Heart left ventricle (tissue), 16 donors: ENCODE data around the gene CD160. TPM values are rescaled to one million over a fixed set of nuclear protein-coding genes. Genes with fewer than 3 reads are reported as not detected.
"Not testable (repeated sequence)": the region's sequence is repeated elsewhere in the genome, so short reads cannot be mapped to it uniquely, and the experiment has no call there.

Experiments used
- ATAC-seq, 4 donors: fragments of 200-7000 bp; cut with Tn5 transposase; one replicate each; pipeline ENCODE4 v1.9.1; 2020 to 2022; ENCODE audit warnings: moderate library complexity in 4 of 4, mild to moderate bottlenecking in 3 of 4, moderate number of reproducible peaks in 1 of 4
- DNase-seq, 5 donors: peaks; one replicate each; pipeline ENCODE4 v3.0.0-alpha.2; 2020
- H3K27ac ChIP-seq, 12 donors: fragments of 200-600 bp; sonication (generic) in 4 of 12; one replicate each; pipeline versions ENCODE4 v1.5.0 to v1.8.0; 2016 to 2022; ENCODE audit warnings: mild to moderate bottlenecking in 2 of 12
- H3K27me3 ChIP-seq, 9 donors: fragments of 200-600 bp; sonication (generic) in 2 of 9; one replicate each; pipeline versions ENCODE4 v1.5.1 to v1.8.0; 2016 to 2022; ENCODE audit warnings: mild to moderate bottlenecking in 3 of 9
- H3K36me3 ChIP-seq, 9 donors: fragments of 200-600 bp; sonication (generic) in 2 of 9; one replicate each; pipeline versions ENCODE4 v1.5.0 to v1.8.0; 2018 to 2022; ENCODE audit warnings: mild to moderate bottlenecking in 2 of 9
- H3K4me1 ChIP-seq, 12 donors: fragments of 200-600 bp; sonication (generic) in 4 of 12; one replicate each; pipeline versions ENCODE4 v1.5.0 to v1.8.0; 2016 to 2022; ENCODE audit warnings: mild to moderate bottlenecking in 3 of 12
- H3K4me3 ChIP-seq, 12 donors: fragments of 200-600 bp; sonication (generic) in 4 of 12; one replicate each; pipeline versions ENCODE4 v1.5.0 to v1.8.0; 2017 to 2022; ENCODE audit warnings: mild to moderate bottlenecking in 9 of 12, moderate library complexity in 4 of 12
- H3K9me3 ChIP-seq, 12 donors: fragments of 200-600 bp; sonication (generic) in 4 of 12; one replicate each; pipeline versions ENCODE4 v1.5.0 to v1.8.0; 2016 to 2022; ENCODE audit warnings: mild to moderate bottlenecking in 1 of 12
- POLR2A ChIP-seq, 2 donors: fragments of 450-650 bp; IDR thresholded peaks; one replicate each; pipeline ENCODE4 v1.6.1; 2017; ENCODE audit warnings: antibody characterized with exemption in 2 of 2, mild to moderate bottlenecking in 2 of 2, moderate library complexity in 2 of 2
- WGBS, 4 donors: extraction: QIAGEN DNeasy Blood & Tissue Kit in 2 of 4; methylation state at CpG; one replicate each; pipeline versions ENCODE4 v1.1.5 to v1.1.7; 2013 to 2018; 5-methylcytosine and 5-hydroxymethylcytosine counted together
- intact Hi-C, 10 donors: fragments of 100-400 bp; cut with DNase I; formaldehyde crosslinking; loops; one replicate each; pipeline versions ENCODE4 v1.11.1 to v1.14.2; 2022
- polyA plus RNA-seq, 2 donors: library from polyadenylated mRNA; stranded (reverse); fragments of 200-250 nt; gene quantifications; one replicate each; pipeline ENCODE4 v1.2.3, GENCODE V29; 2013
- total RNA-seq, 9 donors: library from RNA; depleted of rRNA in 2 of 9; stranded (reverse); fragments of >200 nt in 2 of 9; fragmentation: NEBNext Ultra II Directional in 3 of 9; extraction: Animal tissue kit (Norgen Biotek cat#: 25700) in 3 of 9; gene quantifications; one replicate each; pipeline versions ENCODE4 v1.1.0 to v1.2.4, GENCODE V29; 2016 to 2023
- TF ChIP-seq, protein P1 (sequence below), 12 donors: fragments of 200-600 bp; sonication (generic) in 4 of 12; IDR thresholded peaks; one replicate each; pipeline versions ENCODE4 v1.5.0 to v1.8.0; 2018 to 2022; ENCODE audit warnings: antibody characterized with exemption in 12 of 12, mild to moderate bottlenecking in 5 of 12
- donor health status: ischemic (EF 13 %, LVEDD 7.1; RV severe dilation, severe dysfunction).
- donor health status: healthy with polysubstance abuse.
- donor health status: DM: no; HTN: yes; CAD: no.
- donor health status: DM: no; HTN: no; CAD: no.
- donor health status: ischemic (EF 25% LVEDD 6.9; RV normal size, moderate dysfunction).
- donor health status: ischemic (EF 25% LVEDD 5.7; RV mildly dilated, moderate dysfunction).
- donor health status: healthy.
- donor health status: DM: yes; HTN: yes; CAD: no.
- donor health status: ischemic (EF 35%, LVEDD 5.7; RV mildly dilated, moderate dysfunction).
- donor health status: nonischemic (EF 11% LVEDD 7.7; RV severe dilation, severe dysfunction).
- donor health status: DM: yes; HTN: yes; CAD: no.
- donor health status: PGD.
- donor health status: ischemic (EF 29% LVEDD 5.4; RV normal size, mild dysfunction).
- donor health status: nonischemic (EF 23%, LVEDD 6.1; RV moderate dilation, normal function).

The CD160 gene
- total and polyA plus RNA-seq, 11 donors, result 0.64 to 0.79 TPM; not detected in 9

DNA sequence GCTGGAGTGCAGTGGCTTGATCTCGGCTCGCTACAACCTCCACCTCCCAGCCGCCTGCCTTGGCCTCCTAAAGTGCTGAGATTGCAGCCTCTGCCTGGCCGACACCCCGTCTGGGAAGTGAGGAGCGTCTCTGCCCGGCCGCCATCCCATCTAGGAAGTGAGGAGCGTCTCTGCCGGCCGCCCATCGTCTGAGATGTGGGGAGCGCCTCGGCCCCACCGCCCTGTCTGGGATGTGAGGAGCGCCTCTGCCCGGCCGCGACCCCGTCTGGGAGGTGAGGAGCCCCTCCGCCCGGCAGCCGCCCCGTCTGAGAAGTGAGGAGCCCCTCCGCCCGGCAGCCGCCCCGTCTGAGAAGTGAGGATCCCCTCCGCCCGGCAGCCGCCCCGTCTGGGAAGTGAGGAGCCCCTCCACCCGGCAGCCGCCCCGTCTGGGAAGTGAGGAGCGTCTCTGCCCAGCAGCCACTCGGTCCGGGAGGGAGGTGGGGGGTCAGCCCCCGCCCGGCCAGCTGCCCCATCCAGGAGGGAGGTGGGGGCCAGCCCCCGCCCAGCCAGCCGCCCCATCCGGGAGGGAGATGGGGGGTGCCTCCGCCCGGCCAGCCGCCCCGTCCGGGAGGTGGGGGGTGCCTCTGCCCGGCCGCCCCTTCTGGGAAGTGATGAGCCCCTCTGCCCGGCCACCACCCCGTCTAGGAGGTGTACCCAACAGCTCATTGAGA, 45.1 kb downstream of the CD160 start:
- H3K27ac ChIP-seq, intact Hi-C loops, H3K4me3 ChIP-seq, DNase-seq, H3K27me3 ChIP-seq, H3K9me3 ChIP-seq, ATAC-seq: not testable (repeated sequence)
- Histone ChIP-seq H3K36me3 (peaks cover 0 to 58% (median 26%) of the 10 kb centered on the region in 9 donors), H3K4me1 (peaks cover 0 to 15% (median 7%) of the 10 kb centered on the region in 12 donors)
- WGBS, 4 donors, result 93 to 97% (median 96%) methylated on average over 39 to 52 of the region's 52 CpGs

DNA sequence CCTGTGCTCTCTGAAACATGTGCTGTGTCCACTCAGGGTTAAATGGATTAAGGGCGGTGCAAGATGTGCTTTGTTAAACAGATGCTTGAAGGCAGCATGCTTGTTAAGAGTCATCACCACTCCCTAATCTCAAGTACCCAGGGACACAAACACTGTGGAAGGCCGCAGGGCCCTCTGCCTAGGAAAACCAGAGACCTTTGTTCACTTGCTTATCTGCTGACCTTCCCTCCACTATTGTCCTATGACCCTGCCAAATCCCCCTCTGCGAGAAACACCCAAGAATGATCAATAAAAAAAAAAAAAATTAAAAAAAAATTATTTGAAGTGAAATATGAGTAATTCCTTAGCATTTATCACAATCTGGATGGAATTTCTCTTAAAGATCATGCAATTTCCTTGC, 45.8 kb downstream of the CD160 start:
- H3K9me3 ChIP-seq, H3K4me3 ChIP-seq, ATAC-seq, intact Hi-C loops, H3K27me3 ChIP-seq, DNase-seq: not testable (repeated sequence)
- WGBS, 4 donors, result 34 to 62% (median 48%) methylated on average over 2 to 3 of the region's 3 CpGs
- Histone ChIP-seq H3K36me3 (peaks cover 0 to 60% (median 33%) of the 10 kb centered on the region in 9 donors), H3K4me1 (peaks cover 0 to 12% (median 5%) of the 10 kb centered on the region in 12 donors), H3K27ac (peak overlapping the region in 4 of 12 donors; percentile 11 to 42 (median 28))

DNA sequence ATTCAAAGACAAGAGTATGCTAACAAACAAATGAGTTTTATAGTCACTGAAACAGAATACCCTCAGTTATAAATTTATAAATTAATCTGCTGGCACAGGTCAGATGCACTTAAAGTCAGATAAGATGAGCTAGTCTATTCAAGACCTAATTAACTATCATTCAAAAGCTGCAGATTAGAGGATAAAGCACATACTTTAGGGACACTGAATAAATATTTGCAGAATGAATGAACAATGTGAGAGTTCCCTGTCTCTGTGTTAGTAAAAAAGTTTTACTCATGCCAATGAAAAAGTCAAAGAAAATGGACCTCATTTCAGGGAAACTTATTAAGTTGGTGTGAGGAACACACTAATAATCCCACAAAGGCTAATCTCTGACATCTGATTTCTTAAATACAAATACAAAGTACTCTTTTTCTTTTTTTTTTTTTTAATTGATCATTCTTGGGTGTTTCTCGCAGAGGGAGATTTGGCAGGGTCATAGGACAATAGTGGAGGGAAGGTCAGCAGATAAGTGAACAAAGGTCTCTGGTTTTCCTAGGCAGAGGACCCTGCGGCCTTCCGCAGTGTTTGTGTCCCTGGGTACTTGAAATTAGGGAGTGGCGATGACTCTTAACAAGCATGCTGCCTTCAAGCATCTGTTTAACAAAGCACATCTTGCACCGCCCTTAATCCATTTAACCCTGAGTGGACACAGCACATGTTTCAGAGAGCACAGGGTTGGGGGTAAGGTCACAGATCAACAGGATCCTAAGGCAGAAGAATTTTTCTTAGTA, 46.5 kb downstream of the CD160 start:
- Histone ChIP-seq H3K4me1 (peaks cover 0 to 12% (median 5%) of the 10 kb centered on the region in 12 donors), H3K36me3 (peaks cover 0 to 61% (median 37%) of the 10 kb centered on the region in 9 donors), H3K27ac (peak overlapping the region in 4 of 12 donors; percentile 11 to 42 (median 28))
- H3K9me3 ChIP-seq, intact Hi-C loops, H3K27me3 ChIP-seq, H3K4me3 ChIP-seq, DNase-seq, ATAC-seq: not testable (repeated sequence)
- 55 to 63% (median 58%) methylated on average over 4 to 5 of the region's 5 CpGs for WGBS, 4 donors

DNA sequence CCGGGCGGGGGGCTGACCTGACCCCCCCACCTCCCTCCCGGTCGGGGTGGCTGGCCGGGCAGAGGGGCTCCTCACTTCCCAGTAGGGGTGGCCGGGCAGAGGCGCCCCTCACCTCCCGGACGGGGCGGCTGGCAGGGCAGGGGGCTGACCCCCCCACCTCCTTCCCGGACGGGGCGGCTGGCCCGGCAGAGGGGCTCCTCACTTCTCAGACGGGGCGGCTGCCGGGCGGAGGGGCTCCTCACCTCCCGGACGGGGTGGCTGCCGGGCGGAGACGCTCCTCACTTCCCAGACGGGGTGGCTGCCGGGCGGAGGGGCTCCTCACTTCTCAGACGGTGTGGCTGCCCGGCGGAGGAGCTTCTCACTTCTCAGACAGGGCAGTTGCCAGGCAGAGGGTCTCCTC, 47.6 kb downstream of the CD160 start:
- H3K9me3 ChIP-seq, H3K4me3 ChIP-seq, ATAC-seq, H3K27me3 ChIP-seq, DNase-seq, H3K27ac ChIP-seq, intact Hi-C loops: not testable (repeated sequence)
- Histone ChIP-seq H3K4me1 (peaks cover 0 to 12% (median 5%) of the 10 kb centered on the region in 12 donors), H3K36me3 (peaks cover 0 to 61% (median 39%) of the 10 kb centered on the region in 9 donors)
- WGBS, 4 donors, result 91 to 97% (median 95%) methylated on average over 7 to 29 of the region's 29 CpGs

DNA sequence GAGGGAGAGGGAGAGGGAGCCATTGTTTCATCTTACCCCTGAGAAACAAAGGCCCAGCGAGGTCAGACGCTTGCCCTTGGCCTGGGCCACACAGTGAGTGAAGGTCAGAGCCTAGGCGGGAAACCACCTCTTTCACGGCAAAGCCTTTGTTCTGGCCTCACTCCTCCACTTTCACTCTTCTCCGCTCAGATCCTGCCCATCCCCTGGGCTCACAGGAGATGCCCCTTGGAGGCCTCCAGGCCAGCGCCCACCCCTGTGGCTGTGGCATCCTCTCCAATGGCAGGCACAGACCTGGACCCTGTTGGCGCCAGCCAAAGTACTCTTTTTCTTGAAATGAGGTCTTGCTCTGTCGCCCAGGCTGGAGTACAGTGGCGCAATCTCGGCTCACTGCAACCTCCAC, 48.7 kb downstream of the CD160 start:
- H3K9me3 ChIP-seq, intact Hi-C loops, DNase-seq, H3K27ac ChIP-seq, H3K27me3 ChIP-seq, H3K4me3 ChIP-seq: not testable (repeated sequence)
- 93 to 98% (median 96%) methylated on average over 10 of the region's 10 CpGs for WGBS, 4 donors
- peaks cover 0 to 64% (median 41%) of the 10 kb centered on the region in 9 donors for H3K36me3 ChIP-seq
- peak in 3 of 4 donors; percentile 31 to 56 (median 53) for ATAC-seq
- peaks cover 0 to 12% (median 5%) of the 10 kb centered on the region in 12 donors for H3K4me1 ChIP-seq

DNA sequence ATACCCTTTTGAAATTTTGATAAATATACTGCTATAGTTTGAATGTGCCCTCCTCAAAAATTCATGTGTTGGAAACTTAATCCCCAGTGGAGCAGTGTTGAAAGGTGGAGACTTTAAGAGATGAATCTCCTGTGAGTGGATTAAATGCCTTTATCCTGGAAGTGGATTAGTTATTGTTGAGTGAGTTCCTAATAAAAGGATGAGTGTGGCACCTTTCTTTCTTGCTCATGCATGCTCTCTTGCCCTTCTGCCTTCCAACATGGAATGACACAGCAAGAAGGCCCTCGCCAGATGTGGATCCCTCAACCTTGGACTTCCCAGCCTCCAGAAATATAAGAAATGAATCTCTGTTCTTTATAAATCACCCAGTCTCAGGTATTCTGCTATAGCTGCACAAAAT, 51.8 kb downstream of the CD160 start:
- no peak for ATAC-seq
- Histone ChIP-seq H3K4me3 (no peak overlapping the region), H3K4me1 (peaks cover 0 to 17% (median 0%) of the 10 kb centered on the region in 12 donors), H3K9me3 (no peaks in the 10 kb centered on the region), H3K27ac (no peak overlapping the region), H3K36me3 (peaks cover 0 to 62% (median 48%) of the 10 kb centered on the region in 9 donors), H3K27me3 (no peaks in the 10 kb centered on the region)
- TF ChIP-seq POLR2A (IDR thresholded peaks at IDR 0.05), result no peak
- TF ChIP-seq, protein P1, sequence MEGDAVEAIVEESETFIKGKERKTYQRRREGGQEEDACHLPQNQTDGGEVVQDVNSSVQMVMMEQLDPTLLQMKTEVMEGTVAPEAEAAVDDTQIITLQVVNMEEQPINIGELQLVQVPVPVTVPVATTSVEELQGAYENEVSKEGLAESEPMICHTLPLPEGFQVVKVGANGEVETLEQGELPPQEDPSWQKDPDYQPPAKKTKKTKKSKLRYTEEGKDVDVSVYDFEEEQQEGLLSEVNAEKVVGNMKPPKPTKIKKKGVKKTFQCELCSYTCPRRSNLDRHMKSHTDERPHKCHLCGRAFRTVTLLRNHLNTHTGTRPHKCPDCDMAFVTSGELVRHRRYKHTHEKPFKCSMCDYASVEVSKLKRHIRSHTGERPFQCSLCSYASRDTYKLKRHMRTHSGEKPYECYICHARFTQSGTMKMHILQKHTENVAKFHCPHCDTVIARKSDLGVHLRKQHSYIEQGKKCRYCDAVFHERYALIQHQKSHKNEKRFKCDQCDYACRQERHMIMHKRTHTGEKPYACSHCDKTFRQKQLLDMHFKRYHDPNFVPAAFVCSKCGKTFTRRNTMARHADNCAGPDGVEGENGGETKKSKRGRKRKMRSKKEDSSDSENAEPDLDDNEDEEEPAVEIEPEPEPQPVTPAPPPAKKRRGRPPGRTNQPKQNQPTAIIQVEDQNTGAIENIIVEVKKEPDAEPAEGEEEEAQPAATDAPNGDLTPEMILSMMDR (IDR thresholded peaks at IDR 0.05), result no peak
- intact Hi-C loops, result no loop called here
- 89 to 98% (median 95%) methylated on average over 1 of the region's 1 CpG for WGBS, 4 donors
- DNase-seq, result no peak
